Left cardiac atrium (tissue), 4 donors: ENCODE measurements around the gene SKOR2. TPM values are rescaled to one million over a fixed set of nuclear protein-coding genes. Genes with fewer than 3 reads are reported as not detected.
A peak's percentile ranks its signal among the peaks of the same experiment; 100 is the strongest.
"Not testable (repeated sequence)": the region's sequence is repeated elsewhere in the genome, so short reads cannot be mapped to it uniquely, and the experiment has no call there.

Source experiments
- ATAC-seq, 2 donors: fragments of 200-7000 bp; cut with Tn5 transposase; one replicate each; pipeline ENCODE4 v1.9.1; 2020; ENCODE audit warnings: mild to moderate bottlenecking in 2 of 2, moderate library complexity in 2 of 2
- DNase-seq: peaks from one replicate; pipeline ENCODE4 v3.0.0-alpha.2; 2020
- intact Hi-C, 2 donors: fragments of 100-400 bp; cut with DNase I; formaldehyde crosslinking; loops; one replicate each; pipeline versions ENCODE4 v1.14.1 to v1.15.1; 2022 to 2023
- total RNA-seq, 2 donors: library from RNA; stranded (reverse); fragmentation: NEBNext Ultra II Directional; extraction: Animal tissue kit (Norgen Biotek cat#: 25700); gene quantifications; one replicate each; pipeline ENCODE4 v1.2.1, GENCODE V29; 2021
- donor health status: DM: no; HTN: yes; CAD: no.
- donor health status: DM: no; HTN: yes; CAD: no; lungs with severe emphysema.
- donor health status: DM: yes; HTN: yes; CAD: no.
- donor health status: Dilated cardiomyopathy.

Gene SKOR2
- total RNA-seq, 2 donors from 2014 or later = not detected

DNA sequence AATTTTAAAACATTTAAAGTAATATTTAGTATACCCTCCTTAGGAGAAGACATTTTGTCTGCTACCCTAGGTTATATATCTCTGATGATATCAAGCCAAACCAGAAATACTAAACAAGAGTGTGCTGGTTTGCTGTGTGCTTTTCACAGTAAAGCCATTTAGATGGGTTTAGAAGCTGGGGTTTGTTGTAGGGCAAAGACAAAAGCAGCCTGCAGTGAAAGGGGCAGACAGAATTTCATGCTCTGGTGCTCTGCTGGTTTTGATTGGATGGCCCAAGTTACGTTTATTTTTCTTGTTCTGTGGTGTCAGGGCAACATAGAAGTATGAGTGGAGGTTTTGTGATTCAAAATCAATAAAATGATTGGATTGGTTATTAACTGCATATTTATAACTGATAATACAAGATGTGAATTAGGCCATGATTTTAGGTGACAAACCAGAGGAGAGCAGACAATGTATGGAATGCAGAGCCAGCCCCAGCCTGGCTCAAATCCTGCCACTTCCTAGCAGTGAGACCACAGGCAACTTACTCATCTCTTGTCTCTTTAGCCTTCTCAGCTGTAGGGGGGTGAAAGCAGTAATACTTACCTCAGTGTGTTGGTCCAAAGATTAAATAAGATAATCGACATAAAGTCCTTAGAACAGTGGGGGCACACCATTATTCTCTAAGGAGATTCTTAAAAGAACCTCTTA lies 44.4 kb downstream of the SKOR2 start:
- DNase-seq (no peak), ATAC-seq (no peak)
- intact Hi-C loops = loop anchor here in 1 of 2 donors (5.0 kb wide), 1 partner anchor 105 kb away; no protein-coding TSS in a partner anchor

DNA sequence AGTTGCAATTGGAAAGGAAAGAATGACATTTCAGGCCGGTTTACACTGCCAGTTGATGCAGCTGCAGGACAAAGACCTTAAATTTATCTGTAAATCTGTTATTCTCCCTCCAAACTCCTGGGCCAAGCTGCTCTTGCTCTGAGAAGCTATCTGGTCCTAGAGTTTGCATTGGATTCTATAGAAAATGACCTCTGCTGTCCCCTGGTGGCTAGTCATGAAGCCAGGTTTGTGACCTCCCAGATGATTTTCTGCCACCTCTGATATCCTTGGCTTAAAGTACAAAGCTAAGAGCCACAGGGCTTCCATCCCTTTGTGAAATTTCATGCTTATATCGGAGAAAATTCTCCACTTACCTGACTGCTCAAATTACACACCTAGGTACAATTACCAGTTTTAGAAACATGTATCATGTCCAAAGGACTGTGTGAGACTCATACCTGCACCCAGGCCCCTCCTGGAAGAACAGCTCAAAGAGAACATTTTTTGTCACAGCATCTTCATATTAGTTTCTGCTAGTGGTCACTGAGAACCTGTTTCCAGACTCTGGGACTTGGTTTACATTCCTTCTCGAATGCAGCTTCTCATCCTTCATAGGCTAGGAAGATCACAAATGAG lies 46.4 kb downstream of the SKOR2 start:
- peak; percentile 47 to 67 for ATAC-seq
- intact Hi-C loops = loop anchor here (2.0 to 5.0 kb wide), 2 partner anchors 103 to 104 kb away; no protein-coding TSS in a partner anchor
- no peak for DNase-seq

DNA sequence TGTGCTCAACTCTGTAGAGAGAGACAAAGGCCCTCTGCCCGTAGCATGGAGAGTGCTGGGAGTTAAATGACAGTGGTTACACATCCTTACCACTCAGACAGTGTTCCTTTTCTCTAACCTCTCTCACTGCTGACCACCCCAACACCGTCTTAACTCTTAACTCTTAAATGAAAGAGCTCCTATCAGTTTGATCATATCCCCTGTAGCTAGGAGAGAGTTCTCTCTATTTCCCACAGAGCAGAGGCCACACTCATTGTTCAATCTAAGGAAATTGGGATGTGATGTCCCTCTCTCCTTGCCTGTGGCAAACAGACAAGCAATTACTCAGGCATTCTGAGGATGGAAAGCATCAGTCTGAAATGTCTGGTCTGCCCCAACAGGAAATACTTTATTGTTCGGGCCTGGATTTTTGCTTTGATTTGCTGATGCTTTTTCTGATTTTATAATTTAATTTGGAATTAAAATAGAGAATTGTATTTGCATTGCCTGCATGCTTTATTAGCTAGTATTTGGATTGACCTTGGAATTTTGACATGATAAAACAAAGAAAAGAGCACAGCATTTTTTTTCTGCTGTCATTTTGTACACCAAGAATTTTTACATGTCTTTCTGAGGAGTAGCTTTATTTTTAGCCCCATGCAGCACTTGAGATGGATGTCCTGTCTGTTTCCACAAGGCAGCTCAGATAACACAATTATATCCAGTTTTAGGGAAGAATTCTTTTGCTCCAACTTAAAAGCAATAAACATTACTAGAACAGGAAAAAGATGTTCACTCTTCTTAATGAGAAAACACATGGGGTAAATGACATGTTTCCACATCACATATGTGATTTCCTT lies 47.6 kb downstream of the SKOR2 start:
- intact Hi-C loops = loop anchor here in 1 of 2 donors (2.0 kb wide), 1 partner anchor 103 kb away; no protein-coding TSS in a partner anchor
- peak in 1 of 2 donors; percentile 53 for ATAC-seq
- no peak for DNase-seq

DNA sequence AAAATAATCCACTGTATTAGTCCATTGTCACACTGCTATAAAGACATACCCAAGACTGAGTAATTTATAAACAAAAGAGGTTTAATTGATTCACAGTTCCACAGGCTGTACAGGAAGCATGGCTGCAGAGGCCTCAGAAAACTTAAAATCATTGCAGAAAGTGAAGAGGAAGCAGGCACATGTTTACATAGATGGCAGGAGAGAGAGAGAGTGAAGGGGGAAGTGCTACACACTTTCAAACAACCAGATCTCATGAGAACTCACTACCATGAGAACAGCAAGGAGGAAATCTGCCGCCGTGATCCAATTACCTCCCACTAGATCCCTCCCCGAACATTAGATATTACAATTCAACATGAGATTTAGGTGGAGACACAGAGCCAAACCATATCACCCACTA lies 55.5 kb downstream of the SKOR2 start:
- intact Hi-C loops, ATAC-seq, DNase-seq: not testable (repeated sequence)

DNA sequence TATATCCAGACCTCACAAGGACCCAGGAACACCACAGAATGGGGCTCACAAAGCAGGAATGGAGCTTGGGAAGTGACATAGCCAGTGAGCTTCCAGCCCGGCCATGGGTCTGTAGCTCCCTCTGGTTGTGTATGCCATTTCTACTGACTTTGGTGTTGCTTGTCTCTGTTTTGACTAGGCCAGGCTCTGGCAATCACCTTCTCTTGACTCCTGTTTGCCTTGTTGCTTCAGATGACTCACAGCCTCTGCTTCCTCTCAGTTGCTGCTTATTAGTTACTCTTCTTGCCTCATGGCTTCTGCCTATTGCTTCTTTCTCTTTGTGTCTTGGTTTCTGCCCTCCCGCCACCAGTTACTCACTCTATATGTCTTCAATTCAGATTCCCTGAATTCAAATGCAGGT lies 59.5 kb downstream of the SKOR2 start:
- intact Hi-C loops = no loop called here
- DNase-seq (no peak), ATAC-seq (no peak)

DNA sequence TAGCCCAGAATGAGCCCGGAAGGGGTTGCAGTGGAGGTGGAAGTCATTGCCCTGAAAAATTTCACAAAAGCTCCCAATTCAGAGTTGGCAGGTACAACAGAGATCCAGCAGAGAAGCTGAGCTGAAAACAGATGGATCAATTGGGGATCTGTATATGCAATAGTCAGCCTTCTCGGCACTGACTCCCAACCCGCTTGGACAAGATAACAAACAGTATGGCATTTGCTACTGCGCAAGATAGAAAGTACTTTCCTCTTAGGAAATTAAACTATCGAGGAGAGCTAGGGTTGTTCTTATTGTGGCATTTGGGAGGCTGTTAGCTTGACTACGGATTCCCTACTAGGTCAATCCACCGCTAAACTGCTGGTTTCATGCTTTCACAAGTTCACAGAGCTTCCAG lies 63.7 kb downstream of the SKOR2 start:
- no peak for DNase-seq
- intact Hi-C loops = no loop called here
- no peak for ATAC-seq

DNA sequence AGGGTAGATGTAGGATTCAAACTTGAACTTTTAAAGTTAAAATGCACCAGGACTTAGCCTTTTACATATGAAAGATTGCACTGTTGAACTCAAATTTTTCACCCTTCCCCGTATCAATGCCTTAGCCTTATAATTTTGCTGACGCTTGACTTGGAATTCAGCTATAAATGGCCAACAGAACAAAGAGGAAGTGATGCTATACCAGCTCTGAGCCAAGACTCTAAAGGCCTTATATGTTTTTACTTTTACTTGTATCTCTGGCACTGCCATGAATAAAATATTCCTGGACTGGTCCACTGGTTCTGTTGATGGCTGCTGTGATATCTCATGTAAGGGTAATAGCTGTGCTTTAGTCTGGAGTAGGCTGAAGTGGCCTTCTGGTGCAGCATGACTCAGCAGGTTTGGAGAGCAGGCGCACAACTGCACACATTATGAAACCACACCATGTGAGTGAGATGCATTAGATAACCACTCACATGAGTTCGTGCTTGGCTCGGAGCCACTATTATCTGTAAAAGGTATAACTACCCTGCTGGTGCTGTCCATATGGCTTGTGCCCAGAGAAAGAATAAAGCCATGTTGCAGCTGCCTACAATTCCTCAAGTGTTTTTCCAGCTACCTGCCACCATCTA lies 66.9 kb downstream of the SKOR2 start:
- DNase-seq (no peak), ATAC-seq (no peak)
- intact Hi-C loops = no loop called here

DNA sequence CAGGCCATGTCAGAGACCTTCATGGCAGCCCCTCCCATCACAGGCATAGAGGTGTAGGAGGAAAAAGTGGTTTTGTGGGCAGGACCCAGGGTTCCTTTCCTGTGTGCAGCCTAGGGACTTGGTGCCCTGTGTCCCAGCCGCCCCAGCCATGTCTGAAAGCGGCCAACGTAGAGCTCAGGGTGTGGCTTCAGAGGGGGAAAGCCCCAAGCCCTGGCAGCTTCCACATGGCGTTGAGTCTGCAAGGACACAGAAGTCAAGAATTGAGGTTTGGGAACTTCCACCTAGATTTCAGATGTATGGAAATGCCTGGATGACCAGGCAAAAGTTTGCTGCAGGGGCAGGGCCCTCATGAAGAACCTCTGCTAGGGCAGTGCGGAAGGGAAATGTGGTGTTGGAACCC lies 69.3 kb downstream of the SKOR2 start:
- ATAC-seq, DNase-seq, intact Hi-C loops: not testable (repeated sequence)

DNA sequence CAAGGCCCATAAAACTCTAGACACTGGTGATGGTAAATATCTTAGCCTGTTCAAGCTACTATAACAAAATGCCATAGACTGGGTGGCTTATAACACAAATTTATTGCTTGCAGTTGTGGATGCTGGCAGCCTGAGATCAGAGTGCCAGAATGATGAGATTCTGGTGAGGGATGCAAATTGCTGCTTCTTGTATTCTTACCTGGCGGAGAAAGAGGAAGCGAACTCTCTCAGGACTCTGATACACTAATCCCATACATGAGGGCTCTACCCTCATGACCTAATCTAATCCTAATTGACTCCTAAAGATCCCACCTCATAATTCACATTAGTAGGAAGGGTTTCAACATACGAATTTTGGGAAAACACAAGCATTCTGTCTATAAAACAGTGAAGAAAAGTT lies 70.7 kb downstream of the SKOR2 start:
- ATAC-seq = no peak
- intact Hi-C loops = no loop called here
- no peak for DNase-seq

DNA sequence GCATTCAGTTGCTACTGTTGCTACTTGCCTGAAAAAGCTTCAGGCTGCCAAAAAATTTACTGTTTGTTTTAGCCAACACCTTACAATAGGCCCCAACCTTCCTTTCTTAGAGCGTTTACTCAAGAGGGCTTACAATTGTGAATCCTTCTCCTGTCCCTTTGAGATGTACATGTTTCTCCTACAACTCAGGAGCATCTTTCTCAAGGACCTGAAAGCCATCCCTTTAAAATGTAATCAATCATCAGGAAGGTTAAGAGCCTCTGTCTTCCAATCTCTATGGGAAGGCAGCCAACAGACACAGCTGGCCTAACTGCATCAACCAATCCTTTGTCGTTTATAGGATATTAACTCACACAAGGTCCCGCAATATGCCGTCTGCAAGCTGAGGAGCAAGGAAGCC lies 71.9 kb downstream of the SKOR2 start:
- no peak for DNase-seq

DNA sequence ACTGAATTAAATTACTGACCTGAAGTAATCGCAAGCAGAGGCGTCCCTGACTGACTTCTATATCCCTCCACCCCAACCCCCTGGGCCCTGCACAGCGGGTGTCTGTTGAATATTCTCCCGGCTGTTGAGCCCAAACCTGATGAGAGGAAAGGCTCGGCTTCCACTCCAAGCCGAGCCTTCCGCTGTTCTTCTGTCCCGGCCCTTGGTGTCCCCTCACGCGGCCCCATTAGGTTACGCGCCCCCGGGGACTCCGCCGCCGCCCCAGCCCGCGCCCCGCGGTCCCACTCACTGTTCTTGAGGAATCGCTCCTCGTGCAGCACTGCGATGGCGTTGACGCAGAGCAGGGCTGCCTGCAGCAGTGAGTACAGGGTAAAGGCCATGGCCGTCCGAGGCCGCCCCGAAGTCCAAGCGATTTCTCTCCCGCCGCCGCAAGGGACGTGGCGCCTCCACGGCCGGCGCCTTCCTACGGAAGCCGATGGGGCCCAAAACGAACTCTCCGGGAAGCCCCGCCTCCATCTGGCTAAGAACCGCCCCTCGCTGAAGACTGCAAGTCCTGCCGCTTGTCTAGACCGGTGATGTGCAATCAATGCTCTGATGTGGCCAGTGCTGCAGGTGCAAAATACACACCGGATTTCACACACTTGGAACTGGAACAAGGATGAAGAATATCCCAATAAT lies 75.4 kb downstream of the SKOR2 start, which contains the start of gene IER3IP1:
IER3IP1 (minus strand) TSS at position 467 of the 678 bp plus-strand sequence; CDS start at position 380, 87 bp downstream.
- intact Hi-C loops = no loop called here
- DNase-seq (peak; percentile 94), ATAC-seq (peak; percentile 97 to 99)

More for the DNA sequence above, 71.9 kb downstream of the SKOR2 start:
- intact Hi-C loops = no loop called here
- ATAC-seq = no peak

DNA sequence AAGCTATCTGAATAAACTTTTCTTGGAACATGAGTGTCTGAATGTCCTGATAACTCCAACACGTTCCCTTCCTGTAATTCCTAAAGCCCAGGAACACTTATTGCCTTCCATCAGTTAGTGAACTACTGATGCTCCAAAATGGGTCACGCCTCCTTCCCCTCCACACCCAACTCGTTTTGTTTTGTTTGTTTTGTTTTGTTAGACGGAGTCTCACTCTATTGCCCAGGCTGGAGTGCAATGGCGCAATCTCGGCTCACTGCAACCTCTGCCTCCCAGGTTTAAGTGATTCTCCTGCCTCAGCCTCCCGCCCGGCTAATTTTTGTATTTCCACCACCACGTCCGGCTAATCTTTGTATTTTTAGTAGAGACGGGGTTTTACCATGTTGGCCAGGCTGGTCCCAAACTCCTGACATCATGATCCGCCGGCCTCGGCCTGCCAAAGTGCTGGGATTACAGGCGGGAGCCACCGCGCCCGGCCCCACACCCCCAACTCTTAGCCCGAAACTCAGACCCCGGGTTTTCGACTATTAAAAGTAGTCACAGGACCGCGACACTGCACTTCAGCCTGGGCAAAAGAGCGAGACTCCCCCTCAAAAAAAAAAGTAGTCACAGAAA lies 76.1 kb downstream of the SKOR2 start:
- DNase-seq (peak; percentile 36), ATAC-seq (peak; percentile 28 to 40)
- intact Hi-C loops = no loop called here

DNA sequence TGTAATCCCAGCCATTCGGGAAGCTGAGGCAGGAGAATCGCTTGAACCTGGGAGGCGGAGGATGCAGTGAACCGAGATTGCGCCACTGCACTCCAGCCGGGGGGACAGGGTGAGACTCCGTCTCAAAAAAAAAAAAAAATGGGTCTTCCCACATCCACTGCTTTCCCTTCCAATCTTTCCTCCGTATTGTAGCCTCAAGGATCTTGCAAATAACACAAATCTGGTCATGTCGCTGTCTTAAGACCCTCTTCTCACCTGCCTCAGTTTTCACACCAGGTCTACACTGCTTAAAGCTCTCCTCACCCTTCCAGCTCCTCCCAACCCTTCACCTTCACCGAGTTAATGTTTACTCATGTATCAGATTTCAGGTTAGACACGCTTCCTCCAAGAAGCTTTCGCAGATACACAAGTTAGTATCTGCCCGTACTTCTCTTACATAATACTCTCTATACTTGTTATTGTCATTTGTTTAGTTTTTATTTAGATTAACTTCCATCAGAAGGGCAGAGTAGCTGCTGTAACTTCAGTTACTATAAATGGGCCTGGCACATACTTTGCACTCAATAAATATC lies 76.8 kb downstream of the SKOR2 start:
- DNase-seq (no peak), ATAC-seq (no peak)
- intact Hi-C loops = no loop called here

DNA sequence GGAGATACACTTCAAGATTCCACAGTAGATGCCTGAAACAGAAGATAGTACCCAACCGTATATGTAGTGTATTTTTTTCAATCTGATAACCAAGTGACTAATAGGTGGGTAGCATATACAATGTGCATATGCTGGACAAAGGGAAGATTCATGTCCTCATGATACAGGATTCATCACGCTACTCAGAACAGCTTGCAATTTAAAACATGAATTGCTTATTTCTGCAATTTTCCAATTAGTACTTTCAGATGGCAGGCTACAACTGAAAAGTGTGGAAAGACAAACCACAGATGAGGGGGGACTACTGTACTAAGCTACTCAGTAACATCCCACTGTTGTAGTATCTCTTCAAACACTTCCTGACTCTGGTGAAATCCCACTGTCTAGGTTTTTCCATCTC lies 79.0 kb downstream of the SKOR2 start:
- no peak for DNase-seq
- no peak for ATAC-seq
- intact Hi-C loops = no loop called here

DNA sequence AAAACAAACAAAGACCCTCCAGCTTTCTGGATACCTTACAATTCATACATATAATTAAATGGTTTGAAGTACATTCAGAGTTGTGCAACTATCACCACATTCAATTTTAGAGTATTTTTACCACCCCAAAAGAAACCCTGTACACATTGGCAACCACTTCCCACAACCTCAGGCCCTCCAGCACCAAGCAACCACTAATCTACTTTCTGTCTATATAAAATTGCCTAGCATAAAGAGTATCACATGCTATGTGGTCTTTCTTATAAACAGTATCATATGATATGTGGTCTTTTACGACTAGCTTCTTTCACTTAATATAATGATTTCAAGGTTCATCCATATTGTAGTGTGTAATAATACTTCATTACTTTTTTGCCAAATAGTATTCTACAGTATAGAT lies 82.5 kb downstream of the SKOR2 start:
- ATAC-seq (no peak), DNase-seq (no peak)
- intact Hi-C loops = no loop called here

DNA sequence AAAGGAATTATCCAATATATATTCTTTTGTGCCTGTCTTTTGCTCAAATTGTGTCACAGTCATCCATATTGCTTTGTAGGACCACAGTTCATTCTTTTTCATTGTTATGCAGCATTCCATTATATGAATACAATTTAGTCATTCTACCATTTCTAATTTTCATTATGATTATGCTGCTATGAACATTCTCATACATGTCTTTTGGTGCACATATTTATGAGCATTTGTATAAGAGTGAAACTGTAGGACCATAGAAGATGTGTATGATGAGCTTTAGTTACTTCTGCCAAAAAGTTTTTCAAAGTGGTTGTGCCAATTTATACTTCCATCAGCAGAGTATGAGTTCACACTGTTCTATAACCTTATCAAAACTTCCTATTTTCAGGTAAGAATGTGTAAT lies 83.0 kb downstream of the SKOR2 start:
- intact Hi-C loops = no loop called here
- DNase-seq = no peak
- ATAC-seq = no peak

DNA sequence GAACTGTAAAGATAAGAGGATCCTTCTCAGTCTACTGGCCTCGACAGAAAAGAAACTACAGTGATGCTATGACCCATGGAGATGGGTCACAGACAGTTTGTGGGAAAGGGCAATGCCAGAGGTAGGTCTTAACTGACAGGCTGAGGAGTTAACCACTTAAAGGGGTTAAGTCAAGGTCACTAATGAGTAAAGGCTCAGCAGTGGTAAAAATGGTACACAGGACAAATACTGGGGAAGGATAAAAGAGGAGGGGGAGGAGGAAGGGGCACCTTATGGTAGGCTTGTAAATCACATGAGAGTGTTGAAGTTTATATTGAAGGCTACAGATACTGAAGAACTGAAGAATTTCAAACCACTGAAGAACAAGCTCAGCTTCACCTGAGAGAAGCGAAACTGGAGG lies 85.2 kb downstream of the SKOR2 start:
- no peak for DNase-seq
- intact Hi-C loops = no loop called here
- ATAC-seq = no peak

DNA sequence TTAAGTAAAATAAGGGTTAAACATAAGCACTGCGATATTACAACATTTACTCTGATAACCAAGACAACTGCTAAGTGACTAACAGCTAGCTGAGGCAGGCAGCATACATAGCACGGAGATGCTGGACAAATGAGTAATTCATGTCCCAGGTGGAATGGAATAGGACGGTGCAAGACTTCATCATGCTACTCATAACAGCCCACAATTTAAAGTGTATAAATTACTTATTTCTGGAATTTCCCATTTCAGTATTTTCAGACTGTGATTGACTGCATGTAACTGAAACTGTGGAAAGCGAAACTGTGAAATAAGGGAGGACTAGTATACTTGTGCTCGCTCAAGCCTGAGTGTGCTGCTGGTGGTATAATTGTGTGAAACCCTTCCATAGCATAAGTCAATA lies 88.2 kb downstream of the SKOR2 start:
- ATAC-seq (peak in 1 of 2 donors; percentile 73), DNase-seq (no peak)
- intact Hi-C loops = no loop called here
